ENCODE results near the gene SMIM33. TPM values are rescaled to one million over a fixed set of nuclear protein-coding genes. Genes with fewer than 3 reads are reported as not detected.

Gene SMIM33
- total and polyA plus RNA-seq, 9 of the 15 experiments (the other 6 are each of a cell fraction or from before 2014, with no cell fraction given) = not detected

DNA sequence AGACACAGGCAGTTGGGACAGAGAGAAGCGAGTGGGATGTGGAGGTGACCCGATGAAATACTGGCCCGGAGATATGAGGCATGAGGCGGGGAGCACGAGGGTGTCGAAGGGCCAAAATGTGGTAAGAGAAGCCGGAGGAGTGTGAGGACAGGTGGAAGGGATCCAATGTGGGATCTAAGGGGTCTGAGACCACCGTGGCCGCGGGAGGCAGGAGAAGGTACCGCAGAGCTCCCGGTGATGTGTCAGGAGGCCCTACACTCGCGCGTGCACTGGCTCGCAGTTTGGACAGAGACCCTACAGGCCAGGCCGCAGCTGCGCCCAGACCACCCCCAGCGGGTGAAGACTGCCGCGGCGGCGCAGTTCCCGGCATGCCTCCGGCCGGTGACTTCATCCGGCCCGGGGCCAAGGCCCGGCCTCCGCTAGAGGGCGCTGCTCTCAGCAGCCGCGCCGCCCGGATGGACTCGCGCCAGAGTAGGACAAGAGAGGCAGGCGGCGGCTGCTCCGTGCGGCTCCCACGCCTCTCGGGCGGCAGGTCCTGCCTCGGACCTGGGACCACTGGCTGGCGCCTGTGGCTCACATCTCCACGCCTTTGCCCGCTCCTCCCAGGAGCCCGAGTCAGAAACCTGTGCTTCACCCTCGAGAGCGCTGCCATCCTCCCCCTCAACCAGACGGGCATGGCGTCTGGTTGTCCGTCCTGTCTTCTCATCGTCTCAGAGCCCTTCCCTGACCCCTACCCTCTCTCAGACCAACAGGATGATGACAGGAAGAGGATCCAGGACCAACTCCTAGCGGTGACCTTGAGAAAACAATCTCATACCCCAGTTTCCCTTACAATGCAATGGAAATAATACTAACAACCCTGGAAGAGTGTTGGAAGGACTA is 47.1 kb downstream of the SMIM33 start (continued):
- TF ChIP-seq MAZ (CRISPR knock-in tag; conservative IDR thresholded peaks at IDR 0.05 in 1 of 2, IDR thresholded peaks at IDR 0.05 in 1 of 2) (peak; percentile 84 to 86), MTA3 (IDR thresholded peaks at IDR 0.05; ENCODE audit: borderline replicate concordance) (peak; percentile 92), ZNF184 (CRISPR knock-in tag; IDR thresholded peaks at IDR 0.05) (no peak), KLF13 (tag; IDR thresholded peaks at IDR 0.05; ENCODE audit: borderline replicate concordance, low read depth) (peak; percentile 35; the same call in 1 of the 2 replicates), POU5F1 (IDR thresholded peaks at IDR 0.05; ENCODE audit: borderline replicate concordance, low read depth, low read length, partially characterized antibody) (no peak), MEF2A (IDR thresholded peaks at IDR 0.05; ENCODE audit: control insufficient read depth, low read depth, low read length) (peak; percentile 20; the same call in 1 of the 2 replicates), RBM39 (optimal IDR thresholded peaks at IDR 0.05; ENCODE audit: low read depth, low read length) (no peak), TRIM24 (IDR thresholded peaks at IDR 0.05) (peak in 1 of 2 experiments; percentile 65; a peak in 2 of 4 replicates), ZC3H8 (IDR thresholded peaks at IDR 0.05) (no peak; the same call in 1 of the 2 replicates), SMAD2 (IDR thresholded peaks at IDR 0.05; ENCODE audit: low read depth, low read length) (no peak)
- TF ChIP-seq, protein P1, sequence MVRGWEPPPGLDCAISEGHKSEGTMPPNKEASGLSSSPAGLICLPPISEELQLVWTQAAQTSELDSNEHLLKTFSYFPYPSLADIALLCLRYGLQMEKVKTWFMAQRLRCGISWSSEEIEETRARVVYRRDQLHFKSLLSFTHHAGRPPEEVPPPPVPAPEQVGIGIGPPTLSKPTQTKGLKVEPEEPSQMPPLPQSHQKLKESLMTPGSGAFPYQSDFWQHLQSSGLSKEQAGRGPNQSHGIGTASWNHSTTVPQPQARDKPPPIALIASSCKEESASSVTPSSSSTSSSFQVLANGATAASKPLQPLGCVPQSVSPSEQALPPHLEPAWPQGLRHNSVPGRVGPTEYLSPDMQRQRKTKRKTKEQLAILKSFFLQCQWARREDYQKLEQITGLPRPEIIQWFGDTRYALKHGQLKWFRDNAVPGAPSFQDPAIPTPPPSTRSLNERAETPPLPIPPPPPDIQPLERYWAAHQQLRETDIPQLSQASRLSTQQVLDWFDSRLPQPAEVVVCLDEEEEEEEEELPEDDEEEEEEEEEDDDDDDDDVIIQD (CRISPR knock-in tag; IDR thresholded peaks at IDR 0.05) = no peak
- TF ChIP-seq, protein P2, sequence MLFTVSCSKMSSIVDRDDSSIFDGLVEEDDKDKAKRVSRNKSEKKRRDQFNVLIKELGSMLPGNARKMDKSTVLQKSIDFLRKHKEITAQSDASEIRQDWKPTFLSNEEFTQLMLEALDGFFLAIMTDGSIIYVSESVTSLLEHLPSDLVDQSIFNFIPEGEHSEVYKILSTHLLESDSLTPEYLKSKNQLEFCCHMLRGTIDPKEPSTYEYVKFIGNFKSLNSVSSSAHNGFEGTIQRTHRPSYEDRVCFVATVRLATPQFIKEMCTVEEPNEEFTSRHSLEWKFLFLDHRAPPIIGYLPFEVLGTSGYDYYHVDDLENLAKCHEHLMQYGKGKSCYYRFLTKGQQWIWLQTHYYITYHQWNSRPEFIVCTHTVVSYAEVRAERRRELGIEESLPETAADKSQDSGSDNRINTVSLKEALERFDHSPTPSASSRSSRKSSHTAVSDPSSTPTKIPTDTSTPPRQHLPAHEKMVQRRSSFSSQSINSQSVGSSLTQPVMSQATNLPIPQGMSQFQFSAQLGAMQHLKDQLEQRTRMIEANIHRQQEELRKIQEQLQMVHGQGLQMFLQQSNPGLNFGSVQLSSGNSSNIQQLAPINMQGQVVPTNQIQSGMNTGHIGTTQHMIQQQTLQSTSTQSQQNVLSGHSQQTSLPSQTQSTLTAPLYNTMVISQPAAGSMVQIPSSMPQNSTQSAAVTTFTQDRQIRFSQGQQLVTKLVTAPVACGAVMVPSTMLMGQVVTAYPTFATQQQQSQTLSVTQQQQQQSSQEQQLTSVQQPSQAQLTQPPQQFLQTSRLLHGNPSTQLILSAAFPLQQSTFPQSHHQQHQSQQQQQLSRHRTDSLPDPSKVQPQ (CRISPR knock-in tag; IDR thresholded peaks at IDR 0.05; ENCODE audit: borderline replicate concordance) = no peak
- TF ChIP-seq, protein P3, sequence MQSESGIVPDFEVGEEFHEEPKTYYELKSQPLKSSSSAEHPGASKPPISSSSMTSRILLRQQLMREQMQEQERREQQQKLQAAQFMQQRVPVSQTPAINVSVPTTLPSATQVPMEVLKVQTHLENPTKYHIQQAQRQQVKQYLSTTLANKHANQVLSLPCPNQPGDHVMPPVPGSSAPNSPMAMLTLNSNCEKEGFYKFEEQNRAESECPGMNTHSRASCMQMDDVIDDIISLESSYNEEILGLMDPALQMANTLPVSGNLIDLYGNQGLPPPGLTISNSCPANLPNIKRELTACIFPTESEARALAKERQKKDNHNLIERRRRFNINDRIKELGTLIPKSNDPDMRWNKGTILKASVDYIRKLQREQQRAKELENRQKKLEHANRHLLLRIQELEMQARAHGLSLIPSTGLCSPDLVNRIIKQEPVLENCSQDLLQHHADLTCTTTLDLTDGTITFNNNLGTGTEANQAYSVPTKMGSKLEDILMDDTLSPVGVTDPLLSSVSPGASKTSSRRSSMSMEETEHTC (IDR thresholded peaks at IDR 0.05) = no peak
- TF ChIP-seq, protein P4, sequence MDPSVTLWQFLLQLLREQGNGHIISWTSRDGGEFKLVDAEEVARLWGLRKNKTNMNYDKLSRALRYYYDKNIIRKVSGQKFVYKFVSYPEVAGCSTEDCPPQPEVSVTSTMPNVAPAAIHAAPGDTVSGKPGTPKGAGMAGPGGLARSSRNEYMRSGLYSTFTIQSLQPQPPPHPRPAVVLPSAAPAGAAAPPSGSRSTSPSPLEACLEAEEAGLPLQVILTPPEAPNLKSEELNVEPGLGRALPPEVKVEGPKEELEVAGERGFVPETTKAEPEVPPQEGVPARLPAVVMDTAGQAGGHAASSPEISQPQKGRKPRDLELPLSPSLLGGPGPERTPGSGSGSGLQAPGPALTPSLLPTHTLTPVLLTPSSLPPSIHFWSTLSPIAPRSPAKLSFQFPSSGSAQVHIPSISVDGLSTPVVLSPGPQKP (CRISPR knock-in tag; IDR thresholded peaks at IDR 0.05) = no peak
- TF ChIP-seq, protein P5, sequence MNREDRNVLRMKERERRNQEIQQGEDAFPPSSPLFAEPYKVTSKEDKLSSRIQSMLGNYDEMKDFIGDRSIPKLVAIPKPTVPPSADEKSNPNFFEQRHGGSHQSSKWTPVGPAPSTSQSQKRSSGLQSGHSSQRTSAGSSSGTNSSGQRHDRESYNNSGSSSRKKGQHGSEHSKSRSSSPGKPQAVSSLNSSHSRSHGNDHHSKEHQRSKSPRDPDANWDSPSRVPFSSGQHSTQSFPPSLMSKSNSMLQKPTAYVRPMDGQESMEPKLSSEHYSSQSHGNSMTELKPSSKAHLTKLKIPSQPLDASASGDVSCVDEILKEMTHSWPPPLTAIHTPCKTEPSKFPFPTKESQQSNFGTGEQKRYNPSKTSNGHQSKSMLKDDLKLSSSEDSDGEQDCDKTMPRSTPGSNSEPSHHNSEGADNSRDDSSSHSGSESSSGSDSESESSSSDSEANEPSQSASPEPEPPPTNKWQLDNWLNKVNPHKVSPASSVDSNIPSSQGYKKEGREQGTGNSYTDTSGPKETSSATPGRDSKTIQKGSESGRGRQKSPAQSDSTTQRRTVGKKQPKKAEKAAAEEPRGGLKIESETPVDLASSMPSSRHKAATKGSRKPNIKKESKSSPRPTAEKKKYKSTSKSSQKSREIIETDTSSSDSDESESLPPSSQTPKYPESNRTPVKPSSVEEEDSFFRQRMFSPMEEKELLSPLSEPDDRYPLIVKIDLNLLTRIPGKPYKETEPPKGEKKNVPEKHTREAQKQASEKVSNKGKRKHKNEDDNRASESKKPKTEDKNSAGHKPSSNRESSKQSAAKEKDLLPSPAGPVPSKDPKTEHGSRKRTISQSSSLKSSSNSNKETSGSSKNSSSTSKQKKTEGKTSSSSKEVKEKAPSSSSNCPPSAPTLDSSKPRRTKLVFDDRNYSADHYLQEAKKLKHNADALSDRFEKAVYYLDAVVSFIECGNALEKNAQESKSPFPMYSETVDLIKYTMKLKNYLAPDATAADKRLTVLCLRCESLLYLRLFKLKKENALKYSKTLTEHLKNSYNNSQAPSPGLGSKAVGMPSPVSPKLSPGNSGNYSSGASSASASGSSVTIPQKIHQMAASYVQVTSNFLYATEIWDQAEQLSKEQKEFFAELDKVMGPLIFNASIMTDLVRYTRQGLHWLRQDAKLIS (CRISPR knock-in tag; IDR thresholded peaks at IDR 0.05) = peak; percentile 79; the same call in 1 of the 2 replicates

Measured in K562 (cell line).